BE2C (cell line): ENCODE results near the gene PLEKHG5.

Experiments used
- DNase-seq: peaks from one replicate; pipeline ENCODE4 v3.0.0-alpha.2; 2020
- H3K27me3 ChIP-seq: fragments of 250-450 bp; sonication (Bioruptor Pico); 2 replicates; pipeline ENCODE4 v1.5.1; 2020; ENCODE audit warnings: mild to moderate bottlenecking
- H3K36me3 ChIP-seq: fragments of 250-450 bp; sonication (Bioruptor Pico); 2 replicates; pipeline ENCODE4 v1.5.1; 2020; ENCODE audit warnings: mild to moderate bottlenecking
- H3K4me1 ChIP-seq: fragments of 250-450 bp; sonication (Bioruptor Pico); 2 replicates; pipeline ENCODE4 v1.5.1; 2020
- H3K4me3 ChIP-seq: 2 replicates; pipeline ENCODE4 v1.5.1; 2011; ENCODE audit warnings: low read depth, low read length
- H3K9me3 ChIP-seq: fragments of 250-450 bp; sonication (Bioruptor Pico); 2 replicates; pipeline ENCODE4 v1.5.1; 2020
- TF ChIP-seq, protein P1 (sequence below): IDR thresholded peaks from 2 replicates; pipeline ENCODE4 v1.5.1; 2012; ENCODE audit warnings: mild to moderate bottlenecking, low read depth, low read length

Gene PLEKHG5

DNA sequence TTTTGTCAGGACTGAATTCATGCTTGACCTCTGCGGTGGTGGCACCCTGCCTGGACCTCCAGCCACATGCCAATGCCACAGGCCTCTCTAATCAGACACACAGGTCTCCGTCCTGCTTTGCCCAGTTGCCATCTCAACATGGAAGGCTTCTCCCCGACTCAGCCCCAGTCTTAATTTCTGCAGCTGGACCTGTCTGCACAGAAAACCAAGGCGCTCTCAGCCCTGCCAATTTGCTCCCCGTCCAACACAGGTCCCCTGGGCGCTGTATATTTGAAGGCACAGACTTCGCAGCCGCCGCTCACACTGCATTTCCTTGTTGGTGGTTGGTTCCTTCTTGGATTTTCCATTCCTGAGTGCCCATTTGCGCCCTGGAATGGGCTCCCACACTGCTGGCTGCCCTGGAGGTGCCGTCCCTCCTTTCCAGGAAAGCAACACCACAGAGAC is 28.0 kb upstream of the PLEKHG5 start:
- TF ChIP-seq, protein P1, sequence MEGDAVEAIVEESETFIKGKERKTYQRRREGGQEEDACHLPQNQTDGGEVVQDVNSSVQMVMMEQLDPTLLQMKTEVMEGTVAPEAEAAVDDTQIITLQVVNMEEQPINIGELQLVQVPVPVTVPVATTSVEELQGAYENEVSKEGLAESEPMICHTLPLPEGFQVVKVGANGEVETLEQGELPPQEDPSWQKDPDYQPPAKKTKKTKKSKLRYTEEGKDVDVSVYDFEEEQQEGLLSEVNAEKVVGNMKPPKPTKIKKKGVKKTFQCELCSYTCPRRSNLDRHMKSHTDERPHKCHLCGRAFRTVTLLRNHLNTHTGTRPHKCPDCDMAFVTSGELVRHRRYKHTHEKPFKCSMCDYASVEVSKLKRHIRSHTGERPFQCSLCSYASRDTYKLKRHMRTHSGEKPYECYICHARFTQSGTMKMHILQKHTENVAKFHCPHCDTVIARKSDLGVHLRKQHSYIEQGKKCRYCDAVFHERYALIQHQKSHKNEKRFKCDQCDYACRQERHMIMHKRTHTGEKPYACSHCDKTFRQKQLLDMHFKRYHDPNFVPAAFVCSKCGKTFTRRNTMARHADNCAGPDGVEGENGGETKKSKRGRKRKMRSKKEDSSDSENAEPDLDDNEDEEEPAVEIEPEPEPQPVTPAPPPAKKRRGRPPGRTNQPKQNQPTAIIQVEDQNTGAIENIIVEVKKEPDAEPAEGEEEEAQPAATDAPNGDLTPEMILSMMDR = no peak
- Histone ChIP-seq H3K4me1 (peaks cover 9% of the 10 kb centered on the region), H3K9me3 (no peaks in the 10 kb centered on the region), H3K4me3 (peak overlapping the region; percentile 6; the same call in 1 of the 2 replicates), H3K27me3 (no peaks in the 10 kb centered on the region), H3K36me3 (no peaks in the 10 kb centered on the region)
- DNase-seq = no peak

DNA sequence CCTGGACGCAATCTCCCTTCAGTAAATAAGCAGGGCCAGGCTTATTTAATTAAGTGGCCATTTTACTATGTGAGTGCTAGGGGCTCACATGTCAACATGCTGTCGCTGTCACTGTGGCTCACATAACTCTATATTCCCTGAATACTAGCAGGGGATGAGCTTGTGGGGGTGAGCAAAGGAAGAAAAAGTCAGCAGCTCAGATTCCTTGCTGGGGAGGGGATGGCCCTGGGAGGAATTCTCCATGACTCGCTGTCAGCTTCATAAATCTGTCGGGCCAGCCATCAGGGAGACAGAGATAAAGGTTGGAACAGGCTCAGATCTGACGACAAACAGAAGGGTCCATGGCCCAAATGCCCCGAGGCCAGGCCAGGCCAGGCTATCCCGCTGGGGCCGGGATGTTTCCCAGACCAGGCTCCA is 26.0 kb upstream of the PLEKHG5 start:
- no peak overlapping the region for H3K4me3 ChIP-seq
- H3K4me1 ChIP-seq = peaks cover 9% of the 10 kb centered on the region
- TF ChIP-seq, protein P1 = no peak
- peak; percentile 75 for DNase-seq
- H3K27me3 ChIP-seq = no peaks in the 10 kb centered on the region
- no peaks in the 10 kb centered on the region for H3K36me3 ChIP-seq
- no peaks in the 10 kb centered on the region for H3K9me3 ChIP-seq

DNA sequence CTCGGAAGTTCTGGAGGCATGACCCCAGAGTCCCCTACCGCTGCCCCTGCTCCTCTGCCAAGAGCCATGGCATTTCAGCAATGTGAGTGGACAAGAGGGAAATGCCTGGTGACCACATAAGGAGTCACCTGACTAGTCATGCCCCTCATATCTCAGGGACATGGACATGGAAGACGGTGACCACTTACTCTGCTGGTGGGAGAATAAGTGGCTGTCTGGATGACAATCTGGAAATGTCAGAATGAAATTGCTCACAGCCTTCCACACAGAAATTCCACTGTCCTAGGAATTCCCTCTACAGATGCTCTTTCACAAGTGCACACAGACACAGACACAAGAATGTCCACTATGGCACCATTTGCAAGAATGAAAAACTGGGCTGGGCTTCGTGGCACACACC is 24.3 kb upstream of the PLEKHG5 start:
- DNase-seq = no peak
- peaks cover 16% of the 10 kb centered on the region for H3K4me1 ChIP-seq
- no peaks in the 10 kb centered on the region for H3K27me3 ChIP-seq
- no peak overlapping the region for H3K4me3 ChIP-seq
- TF ChIP-seq, protein P1 = no peak
- H3K9me3 ChIP-seq = no peaks in the 10 kb centered on the region
- H3K36me3 ChIP-seq = no peaks in the 10 kb centered on the region

DNA sequence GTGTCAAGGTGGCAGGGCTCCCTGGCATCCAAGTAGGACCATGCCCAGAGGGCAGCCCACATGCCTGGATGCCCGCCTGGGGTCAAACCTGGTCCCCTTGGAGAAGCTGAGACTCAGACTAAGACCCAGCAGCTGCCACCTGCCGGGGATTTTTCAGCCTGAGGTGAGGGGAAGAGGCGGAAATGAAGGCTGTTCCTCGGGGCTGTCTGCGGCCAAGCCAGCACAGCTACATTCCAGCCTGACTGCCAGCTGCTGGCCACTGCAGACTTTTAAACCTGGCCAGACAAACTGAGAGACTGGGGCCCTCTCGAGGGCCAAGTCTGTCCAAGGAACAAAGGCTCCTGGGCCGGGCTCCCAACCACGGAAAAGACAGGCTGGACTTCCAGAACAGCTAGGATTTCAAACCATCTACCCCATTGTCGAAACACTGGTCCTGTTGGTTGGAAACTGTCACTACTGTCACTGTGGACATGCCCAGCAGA is 21.9 kb upstream of the PLEKHG5 start:
- Histone ChIP-seq H3K27me3 (no peaks in the 10 kb centered on the region), H3K4me3 (no peak overlapping the region), H3K4me1 (peaks cover 22% of the 10 kb centered on the region), H3K36me3 (no peaks in the 10 kb centered on the region), H3K9me3 (no peaks in the 10 kb centered on the region)
- TF ChIP-seq, protein P1 = no peak
- no peak for DNase-seq

DNA sequence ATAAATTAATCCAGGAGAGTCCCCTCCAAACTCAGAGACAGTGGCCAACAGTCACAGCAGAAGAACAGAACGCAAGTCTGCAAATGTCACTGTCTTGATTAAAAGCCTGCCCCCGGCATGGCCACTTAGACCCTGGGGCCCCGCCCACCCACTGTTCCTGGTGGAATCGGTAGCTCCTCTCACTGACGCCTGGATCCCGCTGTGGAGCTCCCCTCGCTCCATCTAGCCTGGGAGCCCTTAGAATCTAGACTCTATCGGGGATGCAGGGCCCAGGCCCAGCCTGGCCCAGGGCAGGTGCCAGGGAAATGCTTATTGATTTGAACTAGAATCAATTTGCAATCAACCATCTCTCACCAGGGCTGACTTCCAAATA is 21.4 kb upstream of the PLEKHG5 start:
- no peak for DNase-seq
- no peaks in the 10 kb centered on the region for H3K27me3 ChIP-seq

DNA sequence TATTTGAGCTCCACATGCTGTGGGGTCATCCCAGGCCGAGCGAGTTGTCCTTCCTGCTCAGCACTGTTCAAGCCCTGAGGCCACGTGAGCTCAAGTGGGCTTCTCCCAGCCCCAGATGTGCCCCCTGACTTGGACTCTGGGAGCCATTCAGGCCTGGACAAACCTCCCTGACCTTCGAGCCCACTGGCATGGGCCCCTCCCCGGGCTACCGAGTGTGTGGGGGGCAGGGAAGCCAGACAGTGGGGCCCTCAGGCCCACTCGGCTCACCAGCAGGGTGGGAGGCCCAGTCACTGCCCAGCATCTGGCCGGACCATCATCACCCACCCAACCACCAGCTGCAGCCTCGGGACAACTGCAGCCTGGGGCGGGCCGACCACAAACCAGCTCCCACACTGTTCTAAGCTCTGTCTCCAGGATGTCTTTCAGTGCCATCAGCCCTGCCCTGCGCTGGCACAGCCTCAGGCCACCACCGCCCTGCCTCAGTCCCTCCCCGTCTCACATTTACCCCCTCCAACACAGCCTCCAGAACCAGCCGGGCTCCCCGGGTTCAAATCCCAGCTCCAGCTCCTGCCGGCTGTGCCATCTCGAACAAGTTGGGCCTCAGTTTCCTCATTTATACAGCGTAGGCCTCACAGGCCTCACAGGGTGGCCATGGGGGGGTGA is 20.9 kb upstream of the PLEKHG5 start:
- H3K9me3 ChIP-seq = no peaks in the 10 kb centered on the region
- H3K4me3 ChIP-seq = no peak overlapping the region
- H3K27me3 ChIP-seq = no peaks in the 10 kb centered on the region
- TF ChIP-seq, protein P1 = no peak
- H3K36me3 ChIP-seq = no peaks in the 10 kb centered on the region
- peaks cover 32% of the 10 kb centered on the region for H3K4me1 ChIP-seq
- DNase-seq = no peak

More for the DNA sequence above, 21.4 kb upstream of the PLEKHG5 start:
- H3K9me3 ChIP-seq = no peaks in the 10 kb centered on the region
- H3K4me3 ChIP-seq = no peak overlapping the region
- no peaks in the 10 kb centered on the region for H3K36me3 ChIP-seq
- TF ChIP-seq, protein P1 = no peak
- H3K4me1 ChIP-seq = peaks cover 27% of the 10 kb centered on the region
